ENCODE measurements around the gene NUDCD3. TPM values are rescaled to one million over a fixed set of nuclear protein-coding genes. Genes with fewer than 3 reads are reported as not detected.

The NUDCD3 gene
- total and polyA plus RNA-seq, 2 of the 8 experiments (the other 6 are each of a cell fraction or from before 2014, with no cell fraction given) = 35.2 to 93.7 TPM

- Histone ChIP-seq H4K20me1 (replicated peaks in 1 of 2; ENCODE audit: control insufficient read depth in 1 of 2, insufficient read depth in 2 of 2, low read length in 2 of 2) (peaks cover 3 to 15% of the 10 kb centered on the region in 2 experiments), H2BK120ac (replicated peaks; ENCODE audit: low read depth, low read length) (no peak overlapping the region), H3K79me1 (ENCODE audit: low read depth, low read length) (peaks cover 14% of the 10 kb centered on the region; the same call in 1 of the 2 replicates), H3K4me3 (ENCODE audit: extremely low read depth in 1 of 4, insufficient read depth in 2 of 4, low read depth in 3 of 4, low read length in 4 of 4) (no peak overlapping the region), H3K27me3 (replicated peaks in 1 of 4; ENCODE audit: control insufficient read depth in 3 of 4, extremely low read depth in 1 of 4, insufficient read depth in 3 of 4, low read length in 3 of 4) (no peaks in the 10 kb centered on the region), H3K4me2 (ENCODE audit: insufficient read depth in 1 of 2, low read depth in 2 of 2, low read length in 2 of 2) (no peak overlapping the region), H2AK5ac (ENCODE audit: low read depth, low read length) (no peak overlapping the region), H3K23ac (ENCODE audit: insufficient read length) (no peak overlapping the region), H4K8ac (ENCODE audit: extremely low read depth, insufficient read depth, low read length) (no peak overlapping the region), H3K4me1 (replicated peaks in 1 of 4; ENCODE audit: control insufficient read depth in 3 of 4, insufficient read depth in 4 of 4, low read length in 3 of 4) (peaks cover 0 to 4% (median 3%) of the 10 kb centered on the region in 4 experiments; a peak in 5 of 7 replicates), H2BK20ac (ENCODE audit: low read length) (no peak overlapping the region), H3K36me3 (ENCODE audit: control insufficient read depth in 2 of 4, insufficient read depth in 4 of 4, low read length in 3 of 4) (0 out of 8 replicates have a peak, but pooled peaks cover 0 to 3% (median 0%) of the 10 kb centered on the region in 4 experiments), H3K18ac (ENCODE audit: extremely low read depth, low read length) (no peak overlapping the region), H3K27ac (ENCODE audit: low read depth, low read length) (no peak overlapping the region), H4K91ac (replicated peaks; ENCODE audit: insufficient read length, low read length) (no peak overlapping the region), H3K14ac (ENCODE audit: insufficient read length) (no peak overlapping the region), H3K9me3 (ENCODE audit: insufficient read depth in 2 of 2, low read depth in 1 of 2, low read length in 1 of 2) (no peaks in the 10 kb centered on the region), H2BK12ac (ENCODE audit: low read depth, low read length) (no peak overlapping the region), H3K4ac (replicated peaks; ENCODE audit: insufficient read length, low read depth, low read length) (no peak overlapping the region), H3K56ac (replicated peaks; ENCODE audit: insufficient read length, low read depth, low read length) (no peak overlapping the region), H3K23me2 (ENCODE audit: low read depth, low read length) (no peaks in the 10 kb centered on the region), H2BK15ac (ENCODE audit: low read length) (no peak overlapping the region), H2BK5ac (ENCODE audit: low read depth, low read length) (no peak overlapping the region), H4K5ac (ENCODE audit: insufficient read length, low read depth, low read length) (no peak overlapping the region), H3K79me2 (ENCODE audit: control insufficient read depth in 1 of 2, insufficient read depth in 2 of 2, low read length in 2 of 2) (peaks cover 3 to 42% of the 10 kb centered on the region in 2 experiments; a peak in 2 of 4 replicates), H3K9ac (replicated peaks in 1 of 4; ENCODE audit: extremely low read depth in 1 of 4, low read depth in 3 of 4, low read length in 3 of 4) (no peak overlapping the region), H2AFZ (ENCODE audit: low read length) (no peak overlapping the region)
- DNase-seq (ENCODE audit: low read depth in 1 of 2, low spot score in 2 of 2) = no peak
- ChIA-PET POLR2A (ENCODE audit: partially characterized antibody) (interaction anchor here (0.8 kb wide), 1 partner anchor 12 kb away, joined by 3 read pairs; no protein-coding TSS in a partner anchor), CTCF (ENCODE audit: partially characterized antibody) (interaction anchor here (0.5 to 2.1 kb wide), 3 partner anchors 10 to 94 kb away, joined by 3 to 7 read pairs (median 7); no protein-coding TSS in a partner anchor)
- FAIRE-seq = no peak
- 92% methylated on average over 3 of the region's 3 CpGs; no CpG with 5 or more reads in 1 of the 2 experiments for WGBS, 2 experiments (ENCODE audit: extremely low coverage in 1 of 2, insufficient coverage in 1 of 2, insufficient read length in 1 of 2, insufficient replicate concordance in 2 of 2, low coverage in 1 of 2, low lambda C conversion rate in 2 of 2, missing lambda C conversion rate in 1 of 2)
Measured at GRCh38 chr7:44441079-44441478, 49.4 kb downstream of the NUDCD3 start.

Data from H1 (cell line).